Astrocyte of the spinal cord (primary cell): Measurements from ENCODE around the gene CEACAM16.

ENCODE experiments used
- DNase-seq: peaks from one replicate; pipeline ENCODE4 v3.0.0; 2011; ENCODE audit warnings: low read depth, low spot score
- H3K4me3 ChIP-seq: 2 replicates; pipeline ENCODE4 v1.5.1; 2011; ENCODE audit warnings: low read depth, mild to moderate bottlenecking, low read length, moderate library complexity
- CTCF ChIP-seq: IDR thresholded peaks from 2 replicates; pipeline ENCODE4 v1.5.1; 2012; ENCODE audit warnings: low read depth, mild to moderate bottlenecking, low read length, inconsistent platforms
- in situ Hi-C: cut with HindIII; loops from 2 replicates; pipeline ENCODE4 v1.10.0; 2017; ENCODE audit warnings: low sequenced_read_pairs

CEACAM16 gene

DNA sequence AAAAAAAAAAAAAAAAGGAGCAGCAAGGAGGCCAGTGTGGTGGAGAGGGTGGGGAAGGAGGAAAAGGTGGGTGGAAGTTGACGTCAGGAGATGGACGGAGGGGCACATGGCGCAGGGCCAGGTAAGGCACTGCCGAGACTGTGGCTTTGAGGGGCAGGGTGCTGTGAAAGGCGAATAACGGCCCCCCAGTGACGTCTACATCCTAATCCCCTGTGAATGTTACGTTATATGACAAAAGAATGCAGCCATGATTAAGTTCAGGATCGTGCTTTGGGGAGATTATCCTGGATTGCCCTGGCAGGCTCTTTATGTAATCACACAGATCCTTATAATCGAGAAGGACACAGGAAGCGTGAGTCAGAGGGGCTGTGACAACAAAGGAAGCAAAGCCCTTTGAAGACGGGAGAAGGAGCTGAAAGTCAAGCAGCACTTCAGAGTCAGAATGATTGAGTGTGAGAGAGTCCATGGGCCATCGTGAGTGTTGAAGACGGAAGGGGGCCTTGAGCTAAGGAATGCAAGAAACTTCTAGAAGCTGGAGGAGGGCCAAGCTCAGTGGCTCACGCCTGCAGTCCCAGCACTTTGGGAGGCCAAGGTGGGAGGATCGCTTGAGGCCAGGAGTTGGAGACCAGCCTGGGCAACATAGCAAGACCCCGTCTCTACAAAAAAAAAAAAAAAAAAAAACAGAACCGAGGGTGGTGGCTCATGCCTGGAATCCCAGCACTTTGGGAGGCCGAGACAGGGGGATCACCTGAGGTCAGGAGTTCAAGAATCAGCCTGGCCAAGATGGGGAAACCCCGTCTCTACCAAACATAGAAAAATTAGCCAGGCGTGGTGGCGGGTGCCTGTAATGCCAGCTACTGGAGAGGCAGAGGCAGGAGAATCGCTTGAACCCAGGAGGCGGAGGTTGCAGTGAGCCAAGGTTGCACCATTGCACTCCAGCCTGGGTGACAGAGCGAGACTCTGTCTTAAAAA, 13.8 kb upstream of the CEACAM16 start:
- TF ChIP-seq CTCF, result no peak
- DNase-seq, result peak; percentile 84
- H3K4me3 ChIP-seq, result no peak overlapping the region
- in situ Hi-C loops, result no loop called here

GRCh38 chr19:44685877-44686276, 13.1 kb upstream of the CEACAM16 start:
- no peak for TF ChIP-seq CTCF
- DNase-seq, result peak; percentile 49
- H3K4me3 ChIP-seq, result no peak overlapping the region
- in situ Hi-C loops, result no loop called here

GRCh38 chr19:44686896-44687295, 12.1 kb upstream of the CEACAM16 start:
- no peak for DNase-seq
- in situ Hi-C loops, result no loop called here
- no peak for TF ChIP-seq CTCF
- H3K4me3 ChIP-seq, result no peak overlapping the region

GRCh38 chr19:44687888-44688287, 11.1 kb upstream of the CEACAM16 start:
- in situ Hi-C loops, result no loop called here
- no peak overlapping the region for H3K4me3 ChIP-seq
- no peak for DNase-seq
- TF ChIP-seq CTCF, result no peak

- peak; percentile 96 for TF ChIP-seq CTCF
- in situ Hi-C loops, result no loop called here
- DNase-seq, result peak; percentile 72
- H3K4me3 ChIP-seq, result no peak overlapping the region
Measured at GRCh38 chr19:44689290-44690130, 9.4 kb upstream of the CEACAM16 start.

- DNase-seq, result no peak
- no peak for TF ChIP-seq CTCF
- in situ Hi-C loops, result no loop called here
- no peak overlapping the region for H3K4me3 ChIP-seq
Measured at GRCh38 chr19:44690131-44690440, 8.9 kb upstream of the CEACAM16 start.
